NCI-H128 (cell line): ENCODE results near the gene RGS7.

Experiments used
- DNase-seq: peaks from one replicate; lab custom pipeline; 2025; ENCODE audit not compliant: unreplicated experiment; lab: John Stamatoyannopoulos, UW

Gene RGS7

GRCh38 chr1:240854367-240854766 is 502.6 kb downstream of the RGS7 start:
- DNase-seq, result no peak

GRCh38 chr1:240847325-240847724 is 509.7 kb downstream of the RGS7 start:
- no peak for DNase-seq

GRCh38 chr1:240844486-240844885 is 512.5 kb downstream of the RGS7 start:
- DNase-seq, result no peak

- DNase-seq, result no peak
Observed at GRCh38 chr1:240843798-240844197, 513.2 kb downstream of the RGS7 start.

GRCh38 chr1:240836271-240836670 is 520.7 kb downstream of the RGS7 start:
- DNase-seq, result no peak

- DNase-seq, result no peak
Observed at GRCh38 chr1:240835291-240835690, 521.7 kb downstream of the RGS7 start.

GRCh38 chr1:240833075-240833474 is 523.9 kb downstream of the RGS7 start:
- DNase-seq, result no peak

GRCh38 chr1:240831922-240832321 is 525.1 kb downstream of the RGS7 start:
- DNase-seq, result no peak

GRCh38 chr1:240831191-240831631 is 525.8 kb downstream of the RGS7 start:
- no peak for DNase-seq

- no peak for DNase-seq
Observed at GRCh38 chr1:240829487-240829886, 527.5 kb downstream of the RGS7 start.

GRCh38 chr1:240827786-240828185 is 529.2 kb downstream of the RGS7 start:
- no peak for DNase-seq

GRCh38 chr1:240824238-240824637 is 532.8 kb downstream of the RGS7 start:
- DNase-seq, result no peak

- DNase-seq, result no peak
Observed at GRCh38 chr1:240823357-240823756, 533.6 kb downstream of the RGS7 start.

GRCh38 chr1:240821925-240822324 is 535.1 kb downstream of the RGS7 start:
- no peak for DNase-seq

GRCh38 chr1:240820816-240821215 is 536.2 kb downstream of the RGS7 start:
- no peak for DNase-seq

- DNase-seq, result no peak
Observed at GRCh38 chr1:240816472-240816871, 540.5 kb downstream of the RGS7 start.

GRCh38 chr1:240813720-240814119 is 543.3 kb downstream of the RGS7 start:
- DNase-seq, result no peak

- no peak for DNase-seq
Observed at GRCh38 chr1:240811256-240811655, 545.7 kb downstream of the RGS7 start.

GRCh38 chr1:240808381-240808780 is 548.6 kb downstream of the RGS7 start:
- no peak for DNase-seq

- DNase-seq, result no peak
Observed at GRCh38 chr1:240806200-240806745, 550.7 kb downstream of the RGS7 start.

GRCh38 chr1:240804475-240804874 is 552.5 kb downstream of the RGS7 start:
- no peak for DNase-seq

- no peak for DNase-seq
Observed at GRCh38 chr1:240803151-240803550, 553.9 kb downstream of the RGS7 start.

GRCh38 chr1:240802271-240802670 is 554.7 kb downstream of the RGS7 start:
- DNase-seq, result no peak

GRCh38 chr1:240801442-240801841 is 555.6 kb downstream of the RGS7 start:
- no peak for DNase-seq
